ENCODE data around the gene GXYLT2. TPM values are rescaled to one million over a fixed set of nuclear protein-coding genes. Genes with fewer than 3 reads are reported as not detected.

Gene GXYLT2
- total and polyA plus RNA-seq, 2 donors (not counting 1 experiment from before 2014, with no cell fraction given), result not detected

Small RNA genes within 50 kb of the gene (small RNA-seq; reads per million reads assigned to genes)
- gene RF00017 (ENCODE audit: insufficient read length, low read depth, low replicate concordance), result not detected

Other genes starting within 250 kb of the GXYLT2 start
- 30.6 and 32.0 TPM in 2 replicates for gene SHQ1, start 39.6 kb upstream of the GXYLT2 start, total RNA-seq
- gene SHQ1, start 39.6 kb upstream of the GXYLT2 start, polyA plus RNA-seq, result 3.6 and 5.2 TPM in 2 replicates
- gene PPP4R2, start 108.8 kb downstream of the GXYLT2 start, total RNA-seq, result 57.5 and 64.3 TPM in 2 replicates
- gene PPP4R2, start 108.8 kb downstream of the GXYLT2 start, polyA plus RNA-seq, result 9.8 and 16.8 TPM in 2 replicates
- 10.2 and 13.4 TPM in 2 replicates for gene EBLN2, start 173.6 kb downstream of the GXYLT2 start, total RNA-seq
- 4.5 and 6.6 TPM in 2 replicates for gene EBLN2, start 173.6 kb downstream of the GXYLT2 start, polyA plus RNA-seq

Data from B cell (primary cell).